Measurements from ENCODE around the gene SPOCK1. TPM values are rescaled to one million over a fixed set of nuclear protein-coding genes. Genes with fewer than 3 reads are reported as not detected.

Gene SPOCK1
- total and polyA plus RNA-seq, 2 experiments from 2014 or later: 8.2 to 10.5 TPM

- Histone ChIP-seq H3F3A (replicated peaks; ENCODE audit: low read depth) (no peaks in the 10 kb centered on the region), H3K4me1 (ENCODE audit: insufficient read depth) (no peaks in the 10 kb centered on the region), H3K4me3 (no peak overlapping the region), H3K9me2 (ENCODE audit: insufficient read depth) (peaks cover 12% of the 10 kb centered on the region), H3K36me3 (ENCODE audit: insufficient read depth) (no peaks in the 10 kb centered on the region), H2AFZ (no peak overlapping the region), H4K20me1 (replicated peaks; ENCODE audit: insufficient read depth) (no peaks in the 10 kb centered on the region; the same call in 1 of the 2 replicates), H3K79me2 (replicated peaks; ENCODE audit: insufficient read depth) (no peaks in the 10 kb centered on the region), H3K4me2 (no peak overlapping the region), H3K27ac (ENCODE audit: low read depth) (no peak overlapping the region), H3K27me3 (ENCODE audit: insufficient read depth) (no peaks in the 10 kb centered on the region)
- Mint-ChIP-seq H3K4me3 (no peak overlapping the region), H3K9me3 (no peaks in the 10 kb centered on the region; the same call in 2 of the 3 replicates), H3K27me3 (ENCODE audit: insufficient read depth, low read depth, poor library complexity) (peaks cover 2% of the 10 kb centered on the region), H3K4me1 (peaks cover 13% of the 10 kb centered on the region), H3K27ac (no peak overlapping the region), H3K36me3 (ENCODE audit: low read depth) (no peaks in the 10 kb centered on the region; the same call in 2 of the 3 replicates)
- ATAC-seq: no peak
- DNase-seq (ENCODE audit: low spot score): no peak
- TF ChIP-seq NANOG (IDR thresholded peaks at IDR 0.05; ENCODE audit: borderline replicate concordance) (no peak), POLR2AphosphoS5 (IDR thresholded peaks at IDR 0.05; ENCODE audit: low read depth) (no peak), ETS1 (IDR thresholded peaks at IDR 0.05) (no peak), CTCF (conservative IDR thresholded peaks at IDR 0.05; ENCODE audit: low read depth in 2 of 2) (no peak), ZNF331 (CRISPR knock-in tag; IDR thresholded peaks at IDR 0.05; ENCODE audit: low read depth) (no peak), EZH2 (IDR thresholded peaks at IDR 0.05; ENCODE audit: low read depth, unreplicated experiment) (no peak), JUNB (IDR thresholded peaks at IDR 0.05; ENCODE audit: unreplicated experiment) (no peak), STAT1 (IDR thresholded peaks at IDR 0.05; ENCODE audit: unreplicated experiment) (no peak), EZH2phosphoT487 (IDR thresholded peaks at IDR 0.05; ENCODE audit: unreplicated experiment) (no peak), CREB1 (CRISPR knock-in tag; IDR thresholded peaks at IDR 0.05; ENCODE audit: low read depth) (no peak), REST (IDR thresholded peaks at IDR 0.05; ENCODE audit: unreplicated experiment) (no peak), ZNF462 (CRISPR knock-in tag; IDR thresholded peaks at IDR 0.05) (no peak), ZNF114 (CRISPR knock-in tag; IDR thresholded peaks at IDR 0.05) (no peak)
These were observed 289.8 kb downstream of the SPOCK1 start for GRCh38 chr5:137209232-137209809.

Measured in GM23338 (cell line).